ENCODE measurements around the gene KRTAP5-9. TPM values are rescaled to one million over a fixed set of nuclear protein-coding genes. Genes with fewer than 3 reads are reported as not detected.

The KRTAP5-9 gene
- total RNA-seq, 1 donor from 2014 or later = not detected

DNA sequence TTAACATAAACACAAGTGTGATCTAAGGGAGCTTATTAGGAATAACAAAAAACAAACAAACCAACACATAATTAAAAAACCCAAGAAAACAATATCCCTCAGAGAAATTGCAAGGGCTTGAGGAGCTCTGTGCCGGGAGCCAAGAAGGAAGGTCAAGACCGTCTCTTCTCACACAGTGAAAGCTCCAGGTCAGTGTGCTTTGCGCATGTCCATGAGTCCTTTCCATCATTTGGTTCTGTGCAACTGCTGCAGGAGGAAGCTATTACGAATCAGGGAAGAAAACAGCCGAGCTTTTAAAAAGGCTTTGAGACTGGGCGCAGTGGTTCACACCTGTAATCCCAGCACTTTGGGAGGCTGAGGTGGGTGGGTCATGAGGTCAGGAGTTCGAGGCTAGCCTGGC, 5.8 kb upstream of the KRTAP5-9 start:
- Mint-ChIP-seq H3K36me3 (ENCODE audit: unreplicated experiment) (no peaks in the 10 kb centered on the region), H3K9me3 (ENCODE audit: unreplicated experiment) (peaks cover 4% of the 10 kb centered on the region), H3K4me1 (ENCODE audit: unreplicated experiment) (no peaks in the 10 kb centered on the region), H3K4me3 (ENCODE audit: unreplicated experiment) (no peak overlapping the region), H3K27ac (ENCODE audit: unreplicated experiment) (no peak overlapping the region), H3K27me3 (ENCODE audit: unreplicated experiment) (peaks cover 4% of the 10 kb centered on the region)
- no peak for DNase-seq (ENCODE audit: extremely low spot score, unreplicated experiment)
- TF ChIP-seq, protein P1, sequence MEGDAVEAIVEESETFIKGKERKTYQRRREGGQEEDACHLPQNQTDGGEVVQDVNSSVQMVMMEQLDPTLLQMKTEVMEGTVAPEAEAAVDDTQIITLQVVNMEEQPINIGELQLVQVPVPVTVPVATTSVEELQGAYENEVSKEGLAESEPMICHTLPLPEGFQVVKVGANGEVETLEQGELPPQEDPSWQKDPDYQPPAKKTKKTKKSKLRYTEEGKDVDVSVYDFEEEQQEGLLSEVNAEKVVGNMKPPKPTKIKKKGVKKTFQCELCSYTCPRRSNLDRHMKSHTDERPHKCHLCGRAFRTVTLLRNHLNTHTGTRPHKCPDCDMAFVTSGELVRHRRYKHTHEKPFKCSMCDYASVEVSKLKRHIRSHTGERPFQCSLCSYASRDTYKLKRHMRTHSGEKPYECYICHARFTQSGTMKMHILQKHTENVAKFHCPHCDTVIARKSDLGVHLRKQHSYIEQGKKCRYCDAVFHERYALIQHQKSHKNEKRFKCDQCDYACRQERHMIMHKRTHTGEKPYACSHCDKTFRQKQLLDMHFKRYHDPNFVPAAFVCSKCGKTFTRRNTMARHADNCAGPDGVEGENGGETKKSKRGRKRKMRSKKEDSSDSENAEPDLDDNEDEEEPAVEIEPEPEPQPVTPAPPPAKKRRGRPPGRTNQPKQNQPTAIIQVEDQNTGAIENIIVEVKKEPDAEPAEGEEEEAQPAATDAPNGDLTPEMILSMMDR (IDR thresholded peaks at IDR 0.05) = no peak

DNA sequence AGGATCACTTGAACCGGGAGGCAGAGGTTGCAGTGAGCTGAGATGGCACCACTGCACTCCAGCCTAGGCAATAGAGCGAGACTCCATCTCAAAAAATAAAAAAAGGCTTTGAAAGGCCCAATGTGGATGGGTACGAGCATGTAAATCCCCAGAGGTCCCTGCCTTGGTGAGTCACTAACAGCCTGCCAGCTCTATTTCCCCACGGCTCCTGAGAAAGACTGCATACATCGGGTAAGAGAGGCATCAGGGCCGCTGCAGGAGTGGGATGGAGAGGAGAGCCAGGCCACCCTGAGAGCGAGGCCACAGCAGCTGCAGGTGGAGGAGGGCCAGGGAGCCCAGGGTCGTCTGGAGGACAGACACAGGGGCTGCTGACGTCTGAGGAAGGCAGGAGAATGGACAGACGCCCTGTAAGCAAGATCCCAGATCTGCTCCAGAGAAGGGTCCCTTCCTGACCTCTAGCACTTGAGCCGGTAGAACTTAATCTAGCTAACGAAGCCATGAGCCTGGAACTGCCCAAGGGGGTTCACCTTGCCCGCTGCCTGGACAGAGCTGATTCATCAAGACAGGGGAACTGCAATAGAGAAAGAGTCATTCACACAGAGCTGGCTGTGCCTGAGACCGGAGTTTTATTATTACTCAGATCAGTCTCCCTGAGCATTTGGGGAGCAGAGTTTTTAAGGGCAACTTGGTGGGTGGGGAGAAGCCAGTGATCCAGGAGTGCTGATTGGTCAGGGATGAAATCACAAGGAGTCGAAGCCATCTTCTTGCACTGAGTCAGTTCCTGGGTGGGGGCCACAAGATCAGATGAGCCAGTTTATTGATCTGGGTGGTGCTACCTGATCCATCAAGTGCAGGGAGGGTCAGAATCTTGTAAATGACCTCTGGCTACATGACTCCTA, 5.1 kb upstream of the KRTAP5-9 start:
- Mint-ChIP-seq H3K27me3 (ENCODE audit: unreplicated experiment) (peaks cover 4% of the 10 kb centered on the region), H3K36me3 (ENCODE audit: unreplicated experiment) (no peaks in the 10 kb centered on the region), H3K4me1 (ENCODE audit: unreplicated experiment) (no peaks in the 10 kb centered on the region), H3K27ac (ENCODE audit: unreplicated experiment) (no peak overlapping the region), H3K9me3 (ENCODE audit: unreplicated experiment) (peaks cover 4% of the 10 kb centered on the region), H3K4me3 (ENCODE audit: unreplicated experiment) (no peak overlapping the region)
- DNase-seq (ENCODE audit: extremely low spot score, unreplicated experiment) = no peak
- TF ChIP-seq, protein P1 (IDR thresholded peaks at IDR 0.05) = no peak

DNA sequence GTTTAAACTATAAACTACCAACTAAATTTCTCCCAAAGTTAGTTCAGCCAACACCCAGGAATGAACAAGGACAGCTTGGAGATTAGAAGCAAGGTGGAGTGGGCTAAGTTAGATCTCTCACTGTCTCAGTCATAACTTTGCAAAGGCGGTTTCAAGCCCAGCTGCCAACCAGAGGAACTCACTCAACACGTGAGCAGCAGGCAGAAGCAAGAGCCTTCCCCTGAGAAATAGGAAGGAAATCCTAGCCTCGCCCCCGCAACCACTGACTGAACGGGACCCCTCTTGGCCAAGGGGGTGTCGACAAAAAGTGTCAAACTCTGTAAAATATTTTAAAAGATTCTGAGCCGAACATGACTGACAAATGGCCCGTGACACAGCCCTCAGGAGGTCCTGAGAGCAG, 4.4 kb upstream of the KRTAP5-9 start:
- H3K27ac Mint-ChIP-seq (ENCODE audit: unreplicated experiment) = no peak overlapping the region
- H3K4me3 Mint-ChIP-seq (ENCODE audit: unreplicated experiment) = no peak overlapping the region
- TF ChIP-seq, protein P1 (IDR thresholded peaks at IDR 0.05) = no peak
- H3K9me3 Mint-ChIP-seq (ENCODE audit: unreplicated experiment) = peaks cover 4% of the 10 kb centered on the region
- H3K36me3 Mint-ChIP-seq (ENCODE audit: unreplicated experiment) = no peaks in the 10 kb centered on the region
- H3K4me1 Mint-ChIP-seq (ENCODE audit: unreplicated experiment) = no peaks in the 10 kb centered on the region
- DNase-seq (ENCODE audit: extremely low spot score, unreplicated experiment) = no peak
- peaks cover 4% of the 10 kb centered on the region for H3K27me3 Mint-ChIP-seq (ENCODE audit: unreplicated experiment)

DNA sequence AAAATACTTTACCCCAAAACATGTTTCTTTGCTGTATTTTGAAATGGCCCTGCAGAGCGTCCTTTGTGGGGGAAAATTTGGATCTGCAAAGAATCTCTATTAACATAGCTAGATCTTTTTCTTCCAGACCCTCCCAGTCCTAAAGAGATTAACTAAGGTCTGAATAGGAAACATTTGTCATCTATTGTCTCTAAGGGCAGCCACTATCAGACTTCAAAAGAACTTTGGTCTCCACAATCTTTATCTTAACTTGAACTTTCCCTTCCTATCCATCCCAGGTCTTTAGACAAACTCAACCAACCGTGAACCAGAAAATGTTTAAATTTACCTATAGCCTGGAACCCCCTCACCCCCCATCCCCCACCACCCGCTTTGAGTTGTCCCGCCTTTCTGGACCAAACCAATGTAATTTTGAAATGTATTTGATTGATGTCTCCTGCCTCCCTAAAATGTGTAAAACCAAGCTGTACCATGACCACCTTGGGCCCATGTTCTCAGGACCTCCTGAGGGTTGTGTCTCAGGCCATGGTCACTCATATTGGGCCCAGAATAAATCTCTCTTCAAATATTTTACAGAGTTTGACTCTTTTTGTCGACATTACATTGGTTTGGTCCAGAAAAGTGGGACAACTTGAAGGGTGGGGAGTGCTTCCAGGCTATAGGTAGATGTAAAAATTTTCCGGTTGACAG, 3.5 kb upstream of the KRTAP5-9 start:
- peaks cover 4% of the 10 kb centered on the region for H3K9me3 Mint-ChIP-seq (ENCODE audit: unreplicated experiment)
- no peaks in the 10 kb centered on the region for H3K36me3 Mint-ChIP-seq (ENCODE audit: unreplicated experiment)
- no peak overlapping the region for H3K4me3 Mint-ChIP-seq (ENCODE audit: unreplicated experiment)
- TF ChIP-seq, protein P1 (IDR thresholded peaks at IDR 0.05) = no peak
- no peak overlapping the region for H3K27ac Mint-ChIP-seq (ENCODE audit: unreplicated experiment)
- DNase-seq (ENCODE audit: extremely low spot score, unreplicated experiment) = no peak
- H3K27me3 Mint-ChIP-seq (ENCODE audit: unreplicated experiment) = peaks cover 4% of the 10 kb centered on the region
- no peaks in the 10 kb centered on the region for H3K4me1 Mint-ChIP-seq (ENCODE audit: unreplicated experiment)

DNA sequence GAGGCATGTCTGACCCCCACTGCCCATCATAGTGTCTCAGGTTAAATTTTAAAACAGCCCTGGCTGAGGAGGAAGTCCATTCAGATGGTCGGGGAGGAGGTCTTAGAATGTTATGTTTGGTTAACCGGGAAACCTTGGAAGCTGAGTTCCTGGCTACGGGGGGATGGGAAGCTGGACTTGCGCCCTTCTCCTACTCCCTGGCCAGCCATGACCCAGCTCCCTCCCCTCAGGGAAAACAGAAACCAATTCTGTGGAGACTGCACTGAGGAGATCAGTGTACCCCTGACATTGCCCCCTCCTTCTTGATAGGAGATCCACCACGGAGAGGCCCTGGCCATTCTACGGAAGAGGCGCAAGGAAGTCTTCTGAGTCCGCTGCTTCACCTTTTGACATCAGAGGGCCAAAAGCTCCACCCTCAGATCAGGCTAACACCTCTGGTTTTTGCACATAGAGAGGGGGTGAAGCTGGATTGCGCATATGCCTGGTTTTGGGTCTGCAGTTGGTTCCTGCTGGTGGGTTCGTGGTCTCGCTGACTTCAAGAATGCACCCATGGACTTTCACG, 2.7 kb upstream of the KRTAP5-9 start:
- H3K36me3 Mint-ChIP-seq (ENCODE audit: unreplicated experiment) = no peaks in the 10 kb centered on the region
- no peak for DNase-seq (ENCODE audit: extremely low spot score, unreplicated experiment)
- H3K27me3 Mint-ChIP-seq (ENCODE audit: unreplicated experiment) = peaks cover 4% of the 10 kb centered on the region
- no peak overlapping the region for H3K4me3 Mint-ChIP-seq (ENCODE audit: unreplicated experiment)
- TF ChIP-seq, protein P1 (IDR thresholded peaks at IDR 0.05) = no peak
- no peak overlapping the region for H3K27ac Mint-ChIP-seq (ENCODE audit: unreplicated experiment)
- H3K9me3 Mint-ChIP-seq (ENCODE audit: unreplicated experiment) = peaks cover 4% of the 10 kb centered on the region
- no peaks in the 10 kb centered on the region for H3K4me1 Mint-ChIP-seq (ENCODE audit: unreplicated experiment)
